Karpas-422 (cell line): ENCODE results near the gene FHIT. TPM values are rescaled to one million over a fixed set of nuclear protein-coding genes. Genes with fewer than 3 reads are reported as not detected.

Experiments used
- DNase-seq: peaks from one replicate; pipeline ENCODE4 v3.0.0-alpha.2; 2015
- H2AFZ ChIP-seq: fragments of 200-600 bp; sonication (generic); 2 replicates; pipeline ENCODE4 v1.6.1; 2014; ENCODE audit warnings: antibody characterized with exemption, low read length, mixed read lengths
- H3K27ac ChIP-seq: fragments of 200-600 bp; sonication (generic); 2 replicates; pipeline ENCODE4 v1.5.1; 2014; ENCODE audit warnings: mild to moderate bottlenecking, low read length, moderate library complexity
- H3K27me3 ChIP-seq: fragments of 200-600 bp; sonication (generic); 2 replicates; pipeline ENCODE4 v1.6.1; 2014; ENCODE audit warnings: low read length, mixed read lengths
- H3K36me3 ChIP-seq: fragments of 200-600 bp; sonication (generic); 2 replicates; pipeline ENCODE4 v1.6.1; 2014; ENCODE audit warnings: low read length, mixed read lengths; ENCODE audit not compliant: insufficient read depth
- H3K4me1 ChIP-seq: fragments of 200-600 bp; sonication (generic); 2 replicates; pipeline ENCODE4 v1.6.1; 2014; ENCODE audit warnings: mild to moderate bottlenecking, low read length, mixed read lengths
- H3K4me2 ChIP-seq: fragments of 200-600 bp; sonication (generic); 2 replicates; pipeline ENCODE4 v1.6.1; 2014; ENCODE audit warnings: low read length, low read depth, mild to moderate bottlenecking; ENCODE audit not compliant: poor library complexity, severe bottlenecking
- H3K4me3 ChIP-seq: fragments of 200-600 bp; sonication (generic); 2 replicates; pipeline ENCODE4 v1.5.1; 2014; ENCODE audit warnings: mild to moderate bottlenecking, antibody characterized with exemption, low read length, mixed read lengths
- H3K79me2 ChIP-seq: fragments of 200-600 bp; sonication (generic); 2 replicates; pipeline ENCODE4 v1.6.1; 2014; ENCODE audit warnings: mild to moderate bottlenecking, low read length, mixed read lengths
- H3K9ac ChIP-seq: fragments of 200-600 bp; sonication (generic); 2 replicates; pipeline ENCODE4 v1.6.0; 2014; ENCODE audit warnings: low read length
- H3K9me2 ChIP-seq: fragments of 200-600 bp; sonication (generic), shearing (Covaris generic); replicated peaks from 2 replicates; pipeline ENCODE4 v1.6.0; 2014; ENCODE audit warnings: mild to moderate bottlenecking, low read length, moderate library complexity; ENCODE audit not compliant: insufficient read depth
- H3K9me3 ChIP-seq: fragments of 300-700, 200-600 bp; sonication (generic); 2 replicates; pipeline ENCODE4 v1.6.1; 2014; ENCODE audit warnings: low read length, mixed read lengths
- H4K20me1 ChIP-seq: fragments of 200-600 bp; sonication (generic); 2 replicates; pipeline ENCODE4 v1.6.1; 2014; ENCODE audit warnings: mild to moderate bottlenecking, antibody characterized with exemption, low read length, low read depth; ENCODE audit not compliant: insufficient read depth
- total RNA-seq: library from RNA; depleted of rRNA; stranded (reverse); fragments of >200 nt; shearing (Covaris generic); gene quantifications from 2 replicates; pipeline ENCODE4 v1.2.3, GENCODE V29; 2014; ENCODE audit warnings: low replicate concordance

FHIT gene
- total RNA-seq, 1 experiment from 2014 or later = not detected

DNA sequence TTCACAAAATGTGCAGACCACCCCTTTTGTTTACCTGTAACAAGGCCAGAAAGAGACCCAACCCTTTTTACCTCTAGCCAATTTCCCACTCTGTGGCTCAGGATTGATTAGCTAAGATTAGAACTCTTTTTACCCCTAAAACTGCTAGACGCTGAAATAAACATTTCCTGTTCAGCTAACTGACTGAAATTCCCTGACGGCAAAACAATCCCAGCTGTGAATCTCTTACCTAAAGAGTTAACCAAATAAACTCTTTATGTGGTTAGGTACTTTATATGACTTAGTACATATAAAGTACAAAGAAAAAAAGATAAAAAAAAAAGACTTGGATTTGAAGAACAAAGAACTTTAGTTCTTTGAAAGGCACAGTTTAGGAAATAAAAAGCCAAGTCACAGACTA is 988.7 kb downstream of the FHIT start:
- no peaks in the 10 kb centered on the region for H3K27me3 ChIP-seq
- peaks cover 18% of the 10 kb centered on the region for H3K9me3 ChIP-seq
- no peak overlapping the region for H3K9ac ChIP-seq
- no peak overlapping the region for H3K4me3 ChIP-seq
- H2AFZ ChIP-seq = no peak overlapping the region
- no peak overlapping the region for H3K27ac ChIP-seq
- no peak for DNase-seq
- no peak overlapping the region for H3K4me2 ChIP-seq
- no peaks in the 10 kb centered on the region for H3K79me2 ChIP-seq
- no peaks in the 10 kb centered on the region for H3K9me2 ChIP-seq
- no peaks in the 10 kb centered on the region for H4K20me1 ChIP-seq
- H3K4me1 ChIP-seq = no peaks in the 10 kb centered on the region
- H3K36me3 ChIP-seq = no peaks in the 10 kb centered on the region

DNA sequence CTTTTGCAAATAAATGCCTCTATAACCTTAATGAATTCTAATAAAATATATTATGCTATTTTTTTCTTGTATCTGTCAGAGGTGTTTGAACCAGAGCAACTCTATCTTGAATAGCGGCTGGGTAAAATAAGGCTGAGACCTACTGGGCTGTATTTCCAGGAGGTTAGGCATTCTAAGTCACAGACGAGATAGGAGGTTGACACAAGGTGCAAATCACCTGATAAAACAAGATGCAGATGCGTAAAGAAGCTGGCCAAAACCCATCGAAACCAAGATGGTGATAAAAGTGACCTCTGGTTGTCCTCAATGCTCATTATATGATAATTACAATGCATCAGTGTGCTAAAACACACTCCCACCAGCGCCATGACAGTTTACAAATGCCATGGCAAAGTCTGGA is 990.7 kb downstream of the FHIT start:
- DNase-seq = no peak
- Histone ChIP-seq H3K79me2 (no peaks in the 10 kb centered on the region), H3K9me2 (no peaks in the 10 kb centered on the region), H2AFZ (no peak overlapping the region), H4K20me1 (no peaks in the 10 kb centered on the region), H3K4me1 (no peaks in the 10 kb centered on the region), H3K4me2 (no peak overlapping the region), H3K27me3 (no peaks in the 10 kb centered on the region), H3K9ac (no peak overlapping the region), H3K4me3 (no peak overlapping the region), H3K27ac (no peak overlapping the region), H3K36me3 (no peaks in the 10 kb centered on the region), H3K9me3 (peaks cover 24% of the 10 kb centered on the region)

DNA sequence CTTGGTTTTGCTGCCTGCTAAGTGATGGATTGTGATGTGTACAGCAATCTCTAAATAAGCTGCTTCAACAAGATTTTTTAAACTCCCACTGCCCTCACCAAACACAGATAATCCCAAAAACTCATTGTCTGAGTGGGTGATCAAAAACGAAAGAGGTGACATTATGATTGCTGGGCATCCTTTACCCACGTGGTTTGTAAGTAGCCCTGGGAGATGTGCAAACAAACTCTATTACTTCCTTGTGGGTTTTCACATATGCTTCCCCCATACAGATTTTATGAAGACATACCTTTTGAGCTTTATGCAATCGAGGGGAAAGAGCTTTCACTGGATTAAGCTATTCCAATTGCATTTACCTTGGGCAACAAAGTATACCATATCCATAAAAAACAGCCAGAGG is 1000.4 kb downstream of the FHIT start:
- Histone ChIP-seq H3K4me1 (no peaks in the 10 kb centered on the region), H2AFZ (no peak overlapping the region), H3K9me2 (no peaks in the 10 kb centered on the region), H3K4me2 (no peak overlapping the region), H3K27me3 (no peaks in the 10 kb centered on the region), H3K79me2 (no peaks in the 10 kb centered on the region), H4K20me1 (no peaks in the 10 kb centered on the region), H3K36me3 (no peaks in the 10 kb centered on the region), H3K9ac (no peak overlapping the region), H3K27ac (no peak overlapping the region), H3K9me3 (peaks cover 15% of the 10 kb centered on the region), H3K4me3 (no peak overlapping the region)
- DNase-seq = no peak

DNA sequence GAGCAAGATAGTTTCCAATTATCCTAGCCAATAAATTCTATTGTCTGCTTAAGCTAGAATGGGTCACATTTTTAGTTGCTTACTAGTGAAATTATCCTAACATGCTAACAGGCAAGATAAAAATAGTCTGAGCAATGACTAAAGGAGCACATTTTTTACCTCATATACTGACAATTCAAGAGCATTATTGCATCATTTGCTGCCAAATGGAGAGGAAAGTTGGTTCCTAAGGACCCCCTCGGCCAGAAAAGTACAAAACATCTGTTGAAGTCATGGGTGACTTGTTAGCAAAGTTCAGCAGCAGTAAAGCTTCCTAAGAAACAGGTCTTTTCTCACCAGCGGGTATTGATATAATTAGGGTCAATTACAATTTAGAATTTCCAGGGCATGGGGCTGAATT is 1001.0 kb downstream of the FHIT start:
- no peak overlapping the region for H3K4me3 ChIP-seq
- H2AFZ ChIP-seq = no peak overlapping the region
- no peak for DNase-seq
- no peaks in the 10 kb centered on the region for H3K9me2 ChIP-seq
- no peaks in the 10 kb centered on the region for H3K36me3 ChIP-seq
- no peak overlapping the region for H3K4me2 ChIP-seq
- peaks cover 14% of the 10 kb centered on the region for H3K9me3 ChIP-seq
- no peak overlapping the region for H3K27ac ChIP-seq
- no peaks in the 10 kb centered on the region for H4K20me1 ChIP-seq
- H3K4me1 ChIP-seq = no peaks in the 10 kb centered on the region
- H3K9ac ChIP-seq = no peak overlapping the region
- no peaks in the 10 kb centered on the region for H3K27me3 ChIP-seq
- H3K79me2 ChIP-seq = no peaks in the 10 kb centered on the region

DNA sequence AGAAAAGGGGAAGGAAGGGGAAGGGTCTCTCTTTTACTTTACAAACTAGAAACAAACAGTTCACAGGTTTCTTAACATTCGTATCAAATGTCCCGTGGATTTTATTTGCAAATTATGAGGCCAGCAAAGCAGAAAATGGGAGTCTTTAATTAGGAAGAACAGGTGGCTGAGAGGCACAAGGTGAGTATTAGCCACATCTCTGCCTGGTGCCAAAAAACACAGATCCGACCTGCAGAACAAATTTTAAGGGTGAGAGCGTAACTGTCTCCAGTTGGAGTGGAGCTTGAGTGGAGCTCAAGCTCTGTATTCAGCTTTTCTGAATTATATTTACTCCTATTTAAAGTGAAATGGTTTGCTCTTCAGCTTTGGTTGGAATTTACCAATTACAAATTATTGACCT is 1004.9 kb downstream of the FHIT start:
- H4K20me1 ChIP-seq = no peaks in the 10 kb centered on the region
- H3K27me3 ChIP-seq = no peaks in the 10 kb centered on the region
- no peak overlapping the region for H3K9ac ChIP-seq
- peaks cover 10% of the 10 kb centered on the region for H3K9me3 ChIP-seq
- H2AFZ ChIP-seq = no peak overlapping the region
- H3K4me1 ChIP-seq = no peaks in the 10 kb centered on the region
- H3K4me3 ChIP-seq = no peak overlapping the region
- no peaks in the 10 kb centered on the region for H3K9me2 ChIP-seq
- DNase-seq = no peak
- no peak overlapping the region for H3K27ac ChIP-seq
- H3K4me2 ChIP-seq = no peak overlapping the region
- H3K79me2 ChIP-seq = no peaks in the 10 kb centered on the region
- no peaks in the 10 kb centered on the region for H3K36me3 ChIP-seq

DNA sequence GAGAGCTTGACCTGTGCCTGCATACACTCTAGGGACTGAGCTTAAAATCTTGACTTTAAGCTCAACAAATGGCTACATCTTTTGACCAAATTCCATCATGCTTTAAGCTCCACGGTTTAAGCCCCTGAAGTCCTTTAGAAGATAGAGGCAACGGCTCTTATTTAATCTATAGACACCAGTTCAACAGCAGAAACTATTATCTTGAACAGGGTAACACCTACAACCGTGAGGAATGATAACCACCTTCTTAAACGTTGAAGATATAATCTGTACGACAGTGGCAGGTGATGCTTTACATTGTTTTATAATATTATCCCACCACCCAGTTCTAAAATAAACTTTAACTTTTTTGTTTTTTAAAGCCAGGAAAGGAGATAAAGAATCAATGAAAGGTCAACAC is 1007.8 kb downstream of the FHIT start:
- H3K4me1 ChIP-seq = no peaks in the 10 kb centered on the region
- H3K79me2 ChIP-seq = no peaks in the 10 kb centered on the region
- H3K9ac ChIP-seq = no peak overlapping the region
- peaks cover 13% of the 10 kb centered on the region for H3K9me3 ChIP-seq
- H3K4me3 ChIP-seq = no peak overlapping the region
- H3K27me3 ChIP-seq = no peaks in the 10 kb centered on the region
- H3K36me3 ChIP-seq = no peaks in the 10 kb centered on the region
- H2AFZ ChIP-seq = no peak overlapping the region
- H3K9me2 ChIP-seq = no peaks in the 10 kb centered on the region
- no peak for DNase-seq
- no peaks in the 10 kb centered on the region for H4K20me1 ChIP-seq
- H3K27ac ChIP-seq = no peak overlapping the region
- H3K4me2 ChIP-seq = no peak overlapping the region

DNA sequence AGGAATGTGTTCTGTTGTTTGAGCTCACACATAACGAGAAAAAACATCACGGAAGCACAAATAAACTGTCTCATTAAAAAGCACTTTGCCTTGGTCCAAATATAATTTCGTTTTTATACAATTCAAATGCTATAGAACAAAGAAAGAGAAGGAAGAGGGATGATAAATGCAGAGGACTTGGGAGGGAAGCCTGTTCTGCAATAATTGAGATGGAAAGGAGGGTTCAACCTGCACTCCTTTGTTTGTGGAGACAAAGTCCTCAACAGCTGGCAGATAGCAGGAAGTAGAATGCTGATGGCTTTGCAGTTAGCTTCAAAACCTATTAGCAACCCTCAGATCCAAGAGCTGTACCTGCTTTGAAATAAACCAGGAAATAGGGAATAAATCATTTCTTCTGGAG is 1010.8 kb downstream of the FHIT start:
- Histone ChIP-seq H3K36me3 (no peaks in the 10 kb centered on the region), H3K9ac (no peak overlapping the region), H3K9me2 (no peaks in the 10 kb centered on the region), H3K4me1 (no peaks in the 10 kb centered on the region), H3K27me3 (no peaks in the 10 kb centered on the region), H3K27ac (no peak overlapping the region), H3K79me2 (no peaks in the 10 kb centered on the region), H3K9me3 (peaks cover 17% of the 10 kb centered on the region; the same call in 1 of the 2 replicates), H3K4me2 (no peak overlapping the region), H4K20me1 (no peaks in the 10 kb centered on the region), H3K4me3 (no peak overlapping the region), H2AFZ (no peak overlapping the region)
- DNase-seq = no peak

DNA sequence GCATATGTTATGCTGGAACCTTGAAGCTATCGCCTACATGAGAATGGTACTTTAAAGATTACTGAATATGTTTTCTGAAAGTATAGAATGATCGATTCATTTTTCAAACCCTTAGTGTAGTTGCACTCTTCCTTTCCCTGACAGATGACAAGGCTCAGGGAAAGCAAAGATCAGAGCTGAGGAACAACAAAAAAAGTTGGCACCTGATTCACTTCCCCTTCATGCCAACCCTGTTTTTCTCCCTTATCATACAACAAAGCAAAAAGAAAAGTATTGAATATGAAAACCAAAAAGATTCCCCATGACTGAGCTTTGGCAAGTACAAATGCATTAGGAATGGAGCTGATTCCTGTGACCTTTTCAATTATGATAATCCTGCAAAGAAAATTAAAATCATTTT is 1012.7 kb downstream of the FHIT start:
- H4K20me1 ChIP-seq = no peaks in the 10 kb centered on the region
- DNase-seq = no peak
- H3K27ac ChIP-seq = no peak overlapping the region
- H3K9ac ChIP-seq = no peak overlapping the region
- no peaks in the 10 kb centered on the region for H3K4me1 ChIP-seq
- no peaks in the 10 kb centered on the region for H3K36me3 ChIP-seq
- no peaks in the 10 kb centered on the region for H3K9me2 ChIP-seq
- no peak overlapping the region for H2AFZ ChIP-seq
- H3K4me2 ChIP-seq = no peak overlapping the region
- no peaks in the 10 kb centered on the region for H3K79me2 ChIP-seq
- no peaks in the 10 kb centered on the region for H3K27me3 ChIP-seq
- H3K9me3 ChIP-seq = peaks cover 13% of the 10 kb centered on the region; the same call in 1 of the 2 replicates
- H3K4me3 ChIP-seq = no peak overlapping the region

DNA sequence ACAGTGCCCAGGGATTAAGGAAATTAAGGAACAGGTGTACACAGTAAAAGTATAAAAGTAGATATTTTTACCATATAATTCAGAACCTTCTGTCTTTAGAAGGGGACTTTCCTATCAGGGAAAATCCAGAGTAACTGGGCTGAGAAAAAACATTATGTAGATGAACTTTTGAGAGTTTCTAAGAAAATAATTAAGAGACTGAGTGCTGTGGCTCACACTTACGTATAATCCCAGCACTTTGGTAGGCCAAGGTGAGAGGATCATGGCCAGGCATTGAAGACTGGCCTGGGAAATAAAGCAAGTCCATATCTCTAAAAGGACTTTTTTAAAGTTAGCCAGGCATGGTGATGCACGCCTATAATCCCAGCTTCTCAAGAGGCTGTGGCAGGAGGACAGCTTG is 1021.8 kb downstream of the FHIT start:
- Histone ChIP-seq H3K79me2 (no peaks in the 10 kb centered on the region), H3K36me3 (no peaks in the 10 kb centered on the region), H3K9me3 (peaks cover 4% of the 10 kb centered on the region; the same call in 1 of the 2 replicates), H4K20me1 (no peaks in the 10 kb centered on the region), H3K4me3 (no peak overlapping the region), H3K27ac (no peak overlapping the region), H3K4me2 (no peak overlapping the region), H2AFZ (no peak overlapping the region), H3K9ac (no peak overlapping the region), H3K9me2 (no peaks in the 10 kb centered on the region), H3K4me1 (no peaks in the 10 kb centered on the region), H3K27me3 (no peaks in the 10 kb centered on the region)
- DNase-seq = no peak
